RWPE2 (cell line): Measurements from ENCODE around the gene PCNT.

ENCODE experiments used
- ATAC-seq: fragments of 200-7000 bp; cut with Tn5 transposase; 3 replicates; pipeline ENCODE4 v1.9.1; 2021; ENCODE audit warnings: low read depth
- DNase-seq: peaks from one replicate; pipeline ENCODE4 v3.0.0-alpha.2; 2020; ENCODE audit warnings: low spot score
- H3K27ac ChIP-seq: fragments of 450-650 bp; 2 replicates; pipeline ENCODE4 v1.5.1; 2017; ENCODE audit warnings: mild to moderate bottlenecking; ENCODE audit not compliant: poor library complexity, severe bottlenecking
- H3K27me3 ChIP-seq: fragments of 250-450 bp; sonication (Bioruptor Pico); 2 replicates; pipeline ENCODE4 v1.5.1; 2021; ENCODE audit warnings: mild to moderate bottlenecking, moderate library complexity; ENCODE audit not compliant: insufficient read depth, poor library complexity, severe bottlenecking
- H3K36me3 ChIP-seq: fragments of 250-450 bp; sonication (Bioruptor Pico); 2 replicates; pipeline ENCODE4 v1.5.1; 2020; ENCODE audit warnings: low read depth, mild to moderate bottlenecking, moderate library complexity
- H3K4me1 ChIP-seq: fragments of 250-450 bp; sonication (Bioruptor Pico); 2 replicates; pipeline ENCODE4 v1.5.1; 2021; ENCODE audit warnings: mild to moderate bottlenecking, moderate library complexity; ENCODE audit not compliant: insufficient read depth, poor library complexity, severe bottlenecking
- H3K4me3 ChIP-seq: fragments of 250-450 bp; sonication (Bioruptor Pico); 2 replicates; pipeline ENCODE4 v1.5.1; 2021; ENCODE audit warnings: mild to moderate bottlenecking, moderate library complexity; ENCODE audit not compliant: severe bottlenecking
- H3K9me3 ChIP-seq: fragments of 250-450 bp; sonication (Bioruptor Pico); 2 replicates; pipeline ENCODE4 v1.5.1; 2021; ENCODE audit warnings: mild to moderate bottlenecking, moderate library complexity; ENCODE audit not compliant: severe bottlenecking
- TF ChIP-seq, protein P1 (sequence below): fragments of 450-650 bp; IDR thresholded peaks from one replicate; pipeline ENCODE4 v1.5.1; 2017; ENCODE audit warnings: mild to moderate bottlenecking, moderate library complexity; ENCODE audit not compliant: poor library complexity, severe bottlenecking

Gene PCNT

DNA sequence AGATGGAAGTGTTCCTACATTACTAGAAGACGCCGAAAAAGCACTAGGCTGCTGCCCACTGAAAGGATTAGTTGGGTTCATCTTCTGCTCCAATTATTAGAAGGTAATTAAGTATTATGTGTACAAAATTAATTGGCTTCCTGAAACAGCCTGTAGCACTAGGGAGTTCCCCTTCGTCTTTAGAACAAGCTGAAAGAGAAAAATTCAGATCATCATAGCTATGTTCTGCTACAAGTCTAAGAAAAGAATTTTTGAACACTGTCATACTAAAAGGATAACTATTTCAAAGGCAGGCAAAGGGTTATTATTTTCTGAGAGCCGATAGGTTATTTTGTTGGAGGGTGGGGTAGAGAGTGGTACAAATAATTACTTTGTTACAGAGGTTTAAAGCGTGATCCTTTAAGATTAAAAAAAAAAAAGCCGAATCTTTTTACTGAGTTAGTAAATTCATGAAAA is 38.7 kb upstream of the PCNT start, which contains the start of gene MCM3AP:
Gene MCM3AP (minus strand): TSS at position 406 of the 456 bp plus-strand sequence. CDS start 325 bp downstream, at position 81.
- TF ChIP-seq, protein P1, sequence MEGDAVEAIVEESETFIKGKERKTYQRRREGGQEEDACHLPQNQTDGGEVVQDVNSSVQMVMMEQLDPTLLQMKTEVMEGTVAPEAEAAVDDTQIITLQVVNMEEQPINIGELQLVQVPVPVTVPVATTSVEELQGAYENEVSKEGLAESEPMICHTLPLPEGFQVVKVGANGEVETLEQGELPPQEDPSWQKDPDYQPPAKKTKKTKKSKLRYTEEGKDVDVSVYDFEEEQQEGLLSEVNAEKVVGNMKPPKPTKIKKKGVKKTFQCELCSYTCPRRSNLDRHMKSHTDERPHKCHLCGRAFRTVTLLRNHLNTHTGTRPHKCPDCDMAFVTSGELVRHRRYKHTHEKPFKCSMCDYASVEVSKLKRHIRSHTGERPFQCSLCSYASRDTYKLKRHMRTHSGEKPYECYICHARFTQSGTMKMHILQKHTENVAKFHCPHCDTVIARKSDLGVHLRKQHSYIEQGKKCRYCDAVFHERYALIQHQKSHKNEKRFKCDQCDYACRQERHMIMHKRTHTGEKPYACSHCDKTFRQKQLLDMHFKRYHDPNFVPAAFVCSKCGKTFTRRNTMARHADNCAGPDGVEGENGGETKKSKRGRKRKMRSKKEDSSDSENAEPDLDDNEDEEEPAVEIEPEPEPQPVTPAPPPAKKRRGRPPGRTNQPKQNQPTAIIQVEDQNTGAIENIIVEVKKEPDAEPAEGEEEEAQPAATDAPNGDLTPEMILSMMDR = no peak
- DNase-seq = no peak
- Histone ChIP-seq H3K4me3 (peak within 1 kb of the TSS; percentile 92), H3K9me3 (no peaks in the 10 kb centered on the region), H3K27ac (peak within 1 kb of the TSS; percentile 87), H3K4me1 (peaks cover 23% of the 10 kb centered on the region), H3K27me3 (no peaks in the 10 kb centered on the region), H3K36me3 (peaks cover 62% of the 10 kb centered on the region)
- ATAC-seq = no peak

DNA sequence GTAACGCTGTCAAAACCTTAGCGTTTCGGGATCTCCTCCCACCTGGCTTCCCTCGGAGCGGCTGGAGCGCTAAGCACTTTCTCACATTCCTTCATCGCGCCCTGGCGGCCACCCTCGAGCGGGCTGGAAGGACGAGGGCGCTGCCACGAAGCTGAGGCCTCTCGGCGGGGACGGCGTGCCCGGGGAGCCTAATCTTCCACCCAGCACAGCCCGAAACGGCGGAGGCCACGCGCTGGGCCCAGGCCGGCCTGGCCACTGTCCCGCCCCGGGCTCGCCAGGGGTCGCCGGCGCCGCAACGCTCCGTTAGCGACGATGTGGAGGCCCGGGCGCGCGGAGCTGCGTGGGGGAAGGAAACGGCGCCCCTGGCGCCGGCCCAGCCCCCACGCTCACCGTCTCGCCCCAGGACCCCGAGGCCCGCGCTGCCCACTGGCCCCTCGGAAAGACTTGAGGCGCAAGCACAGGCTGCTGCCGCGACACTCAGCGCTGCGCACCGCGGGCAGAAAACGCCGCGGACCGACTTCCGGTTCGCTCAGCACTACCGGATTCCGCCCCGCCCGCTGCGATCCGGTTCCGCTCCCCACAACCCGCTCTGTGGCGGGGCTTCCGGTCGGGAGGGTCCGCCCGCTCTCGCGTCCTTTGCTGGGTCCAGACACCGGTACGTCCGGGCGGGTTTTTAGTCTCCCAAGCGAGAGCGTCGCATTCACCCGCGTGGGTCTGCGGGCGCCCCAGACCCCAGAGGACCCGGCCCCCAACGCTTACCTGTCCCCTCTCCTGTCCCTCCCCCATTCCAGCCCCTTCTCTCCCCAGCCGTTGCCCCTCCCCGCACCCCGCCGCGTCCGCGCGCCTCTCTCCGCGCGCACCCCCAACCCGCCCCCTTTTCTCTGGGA is 38.0 kb upstream of the PCNT start, which contains the start of gene YBEY:
Gene YBEY (plus strand): TSS at position 582 of the 887 bp plus-strand sequence. CDS start 572 bp downstream, outside the sequence.
- Histone ChIP-seq H3K36me3 (peaks cover 54% of the 10 kb centered on the region), H3K4me1 (peaks cover 23% of the 10 kb centered on the region), H3K9me3 (no peaks in the 10 kb centered on the region), H3K27ac (peak within 1 kb of the TSS; percentile 87), H3K27me3 (no peaks in the 10 kb centered on the region), H3K4me3 (peak within 1 kb of the TSS; percentile 92)
- DNase-seq (peak; percentile 92), ATAC-seq (peak; percentile 93)
- TF ChIP-seq, protein P1 = no peak

DNA sequence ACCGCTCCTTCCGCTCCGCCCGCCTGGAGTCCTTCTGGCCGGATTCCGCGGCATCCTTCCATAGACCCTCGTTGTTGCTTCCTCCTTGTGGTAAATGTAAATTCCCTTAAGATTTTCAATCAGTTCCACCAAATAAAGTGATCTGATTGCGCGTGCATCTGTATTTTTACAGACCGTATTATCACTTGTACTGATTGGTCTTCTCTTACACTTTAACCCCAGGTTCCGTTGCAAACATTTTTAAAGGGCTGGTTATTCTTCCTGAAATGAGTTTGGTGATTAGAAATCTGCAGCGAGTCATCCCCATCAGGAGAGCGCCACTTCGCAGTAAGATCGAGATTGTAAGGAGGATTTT is 37.3 kb upstream of the PCNT start:
- peaks cover 53% of the 10 kb centered on the region for H3K36me3 ChIP-seq
- peak overlapping the region; percentile 92 for H3K4me3 ChIP-seq
- ATAC-seq = no peak
- H3K4me1 ChIP-seq = peaks cover 23% of the 10 kb centered on the region
- H3K9me3 ChIP-seq = no peaks in the 10 kb centered on the region
- TF ChIP-seq, protein P1 = no peak
- no peaks in the 10 kb centered on the region for H3K27me3 ChIP-seq
- no peak for DNase-seq
- peak overlapping the region; percentile 87 for H3K27ac ChIP-seq

DNA sequence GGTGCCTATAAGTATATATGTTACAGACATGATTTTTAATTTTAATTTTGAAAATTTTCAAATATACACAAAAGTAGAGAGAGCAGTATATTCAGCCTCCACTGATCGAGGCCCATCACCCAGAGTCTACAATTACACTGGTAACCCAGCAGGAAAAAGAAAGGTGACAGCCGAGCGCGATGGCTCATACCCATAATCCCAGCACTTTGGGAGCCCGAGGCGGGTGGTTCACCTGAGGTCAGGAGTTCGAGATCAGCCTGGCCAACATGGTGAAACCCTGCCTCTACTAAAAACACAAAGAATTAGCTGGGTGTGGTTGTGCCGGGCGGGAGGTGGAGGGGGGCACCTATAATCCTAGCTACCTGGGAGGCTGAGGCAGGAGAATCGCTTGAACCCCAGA is 36.4 kb upstream of the PCNT start:
- DNase-seq (no peak), ATAC-seq (no peak)
- TF ChIP-seq, protein P1 = no peak
- Histone ChIP-seq H3K27me3 (no peaks in the 10 kb centered on the region), H3K27ac (peak overlapping the region; percentile 87), H3K36me3 (peaks cover 50% of the 10 kb centered on the region), H3K9me3 (no peaks in the 10 kb centered on the region), H3K4me1 (peaks cover 23% of the 10 kb centered on the region), H3K4me3 (peak overlapping the region; percentile 92)
